ENCODE results near the gene IL5RA.

The IL5RA gene

GRCh38 chr3:3066378-3066777 lies 43.8 kb downstream of the IL5RA start:
- TF ChIP-seq CTCF (IDR thresholded peaks at IDR 0.05) = no peak
- no peak for TF ChIP-seq ZFX (IDR thresholded peaks at IDR 0.05; ENCODE audit: borderline replicate concordance)
- H3K27ac ChIP-seq = no peak overlapping the region

- H3K27ac ChIP-seq = no peak overlapping the region
- no peak for TF ChIP-seq ZFX (IDR thresholded peaks at IDR 0.05; ENCODE audit: borderline replicate concordance)
- TF ChIP-seq CTCF (IDR thresholded peaks at IDR 0.05) = no peak
These were observed 44.3 kb downstream of the IL5RA start for GRCh38 chr3:3065876-3066275.

GRCh38 chr3:3064297-3064696 lies 45.9 kb downstream of the IL5RA start:
- no peak for TF ChIP-seq CTCF (IDR thresholded peaks at IDR 0.05)
- TF ChIP-seq ZFX (IDR thresholded peaks at IDR 0.05; ENCODE audit: borderline replicate concordance) = no peak
- no peak overlapping the region for H3K27ac ChIP-seq

GRCh38 chr3:3059645-3060044 lies 50.5 kb downstream of the IL5RA start:
- TF ChIP-seq CTCF (IDR thresholded peaks at IDR 0.05) = no peak
- no peak for TF ChIP-seq ZFX (IDR thresholded peaks at IDR 0.05; ENCODE audit: borderline replicate concordance)
- H3K27ac ChIP-seq = no peak overlapping the region

GRCh38 chr3:3053974-3054373 lies 56.2 kb downstream of the IL5RA start:
- TF ChIP-seq CTCF (IDR thresholded peaks at IDR 0.05) = no peak
- TF ChIP-seq ZFX (IDR thresholded peaks at IDR 0.05; ENCODE audit: borderline replicate concordance) = no peak
- no peak overlapping the region for H3K27ac ChIP-seq

- TF ChIP-seq ZFX (IDR thresholded peaks at IDR 0.05; ENCODE audit: borderline replicate concordance) (no peak), CTCF (IDR thresholded peaks at IDR 0.05) (no peak)
- no peak overlapping the region for H3K27ac ChIP-seq
These were observed 71.8 kb downstream of the IL5RA start for GRCh38 chr3:3038201-3038991.

GRCh38 chr3:3037156-3037555 lies 73.0 kb downstream of the IL5RA start:
- no peak for TF ChIP-seq CTCF (IDR thresholded peaks at IDR 0.05)
- H3K27ac ChIP-seq = no peak overlapping the region
